HL-60 (cell line): Measurements from ENCODE around the gene PCLO.

ENCODE experiments used
- DNase-seq, 2 experiments: peaks; one replicate each; pipeline ENCODE4 v3.0.0-alpha.2; 2010 to 2020; ENCODE audit warnings: low read depth in 1 of 2, low spot score in 1 of 2
- H3K27ac ChIP-seq: fragments of 250-450 bp; sonication (Bioruptor Pico); replicated peaks from 2 replicates; pipeline ENCODE4 v1.5.1; 2020; ENCODE audit warnings: mild to moderate bottlenecking, moderate library complexity
- H3K27me3 ChIP-seq: fragments of 250-450 bp; sonication (Bioruptor Pico); 2 replicates; pipeline ENCODE4 v1.5.1; 2021; ENCODE audit warnings: mild to moderate bottlenecking, moderate library complexity; ENCODE audit not compliant: insufficient read depth, poor library complexity, severe bottlenecking
- H3K4me3 ChIP-seq: replicated peaks from 2 replicates; pipeline ENCODE4 v1.5.1; 2011; ENCODE audit warnings: mild to moderate bottlenecking, control low read depth, low read length; ENCODE audit not compliant: insufficient read depth
- CTCF ChIP-seq: IDR thresholded peaks from one replicate; pipeline ENCODE4 v1.5.1; 2011; ENCODE audit warnings: low read length, control low read depth, inconsistent platforms; ENCODE audit not compliant: insufficient read depth
- GABPA ChIP-seq: IDR thresholded peaks from 2 replicates; pipeline ENCODE4 v1.6.1; 2012; ENCODE audit warnings: low read depth
- POLR2AphosphoS5 ChIP-seq: IDR thresholded peaks from 2 replicates; pipeline ENCODE4 v1.6.1; 2012; ENCODE audit warnings: low read depth
- REST ChIP-seq: IDR thresholded peaks from 2 replicates; pipeline ENCODE4 v1.6.1; 2012; ENCODE audit warnings: low read depth; ENCODE audit not compliant: insufficient replicate concordance
- SPI1 ChIP-seq: IDR thresholded peaks from 2 replicates; pipeline ENCODE4 v1.6.1; 2012; ENCODE audit warnings: low read depth, mild to moderate bottlenecking, borderline replicate concordance

PCLO gene

GRCh38 chr7:82945480-82945879, 217.2 kb downstream of the PCLO start:
- Histone ChIP-seq H3K4me3 (no peak overlapping the region), H3K27ac (no peak overlapping the region), H3K27me3 (no peaks in the 10 kb centered on the region)
- no peak for DNase-seq
- no peak for TF ChIP-seq SPI1
- TF ChIP-seq CTCF = no peak
- no peak for TF ChIP-seq POLR2AphosphoS5
- TF ChIP-seq REST = no peak
- no peak for TF ChIP-seq GABPA

GRCh38 chr7:82945056-82945455, 217.6 kb downstream of the PCLO start:
- no peak overlapping the region for H3K27ac ChIP-seq
- H3K4me3 ChIP-seq = no peak overlapping the region
- no peaks in the 10 kb centered on the region for H3K27me3 ChIP-seq
- TF ChIP-seq REST (no peak), SPI1 (no peak), POLR2AphosphoS5 (no peak), GABPA (no peak), CTCF (no peak)
- no peak for DNase-seq

- no peak overlapping the region for H3K27ac ChIP-seq
- no peak for DNase-seq
Observed at GRCh38 chr7:82932516-82932915, 230.2 kb downstream of the PCLO start.

More at GRCh38 chr7:82932516-82932915, 230.2 kb downstream of the PCLO start:
- TF ChIP-seq CTCF (no peak), GABPA (no peak), SPI1 (no peak), POLR2AphosphoS5 (no peak), REST (no peak)
- Histone ChIP-seq H3K4me3 (no peak overlapping the region), H3K27me3 (no peaks in the 10 kb centered on the region)
